Endothelial cell of umbilical vein (primary cell): ENCODE data around the gene LRCH1. TPM values are rescaled to one million over a fixed set of nuclear protein-coding genes. Genes with fewer than 3 reads are reported as not detected.

Experiments used
- BruUV-seq: library from RNA; stranded (reverse); fragments of 400-500 nt; replicated peaks from 2 replicates; lab custom pipeline; 2021; lab: Mats Ljungman, UMichigan
- CTCF ChIA-PET: fragments of 300-600, 350-600 bp; sonication (Branson Sonifier 250); formaldehyde crosslinking; loops from one replicate; lab custom pipeline; 2021; ENCODE audit warnings: antibody characterized with exemption, inconsistent platforms; lab: Charles Lee
- POLR2A ChIA-PET: fragments of 300-600, 350-600 bp; sonication (Branson Sonifier 250); formaldehyde crosslinking; loops from one replicate; lab custom pipeline; 2021; ENCODE audit warnings: antibody characterized with exemption, inconsistent platforms; lab: Charles Lee
- DNase-seq: peaks from one replicate; pipeline ENCODE4 v3.0.0-alpha.2; 2011; ENCODE audit warnings: low read depth, low spot score
- FAIRE-seq: peaks from 2 replicates; lab custom pipeline; 2011; peaks lifted over from hg19 to GRCh38; lab: Jason Lieb, UNC
- H2AFZ ChIP-seq: 2 replicates; pipeline ENCODE4 v1.6.0; 2012; ENCODE audit warnings: low read depth, low read length, control low read depth, inconsistent platforms
- H3K27ac ChIP-seq: 2 replicates; pipeline ENCODE4 v1.5.1; 2011; ENCODE audit warnings: low read depth, mild to moderate bottlenecking, control low read depth, low read length, moderate library complexity; ENCODE audit not compliant: insufficient read depth
- H3K27me3 ChIP-seq, 2 experiments: 2 replicates each; pipeline versions ENCODE4 v1.6.0 to v1.6.1; 2011; ENCODE audit warnings: low read length in 2 of 2, mixed read lengths in 1 of 2; ENCODE audit not compliant: control insufficient read depth in 2 of 2, insufficient read depth in 2 of 2
- H3K36me3 ChIP-seq, 2 experiments: 2 replicates in 1 of 2; 3 replicates in 1 of 2; pipeline ENCODE4 v1.5.1; 2011; ENCODE audit warnings: low read length in 2 of 2, mild to moderate bottlenecking in 1 of 2, moderate library complexity in 1 of 2; ENCODE audit not compliant: control insufficient read depth in 2 of 2, insufficient read depth in 2 of 2; ENCODE audit errors: extremely low read depth in 1 of 2
- H3K4me1 ChIP-seq: 3 replicates; pipeline ENCODE4 v1.5.1; 2011; ENCODE audit warnings: mild to moderate bottlenecking, low read length; ENCODE audit not compliant: control insufficient read depth, insufficient read depth; ENCODE audit errors: extremely low read depth
- H3K4me2 ChIP-seq: 2 replicates; pipeline ENCODE4 v1.6.1; 2011; ENCODE audit warnings: low read length, control low read depth, mixed read lengths; ENCODE audit not compliant: insufficient read depth
- H3K4me3 ChIP-seq, 3 experiments: fragments of 200-600 bp in 1 of 3; sonication (generic), shearing (Covaris generic) in 1 of 3; replicated peaks in 1 of 3; 2 replicates each; pipeline ENCODE4 v1.5.1; 2011 to 2016; ENCODE audit warnings: control low read depth in 3 of 3, low read length in 3 of 3, mild to moderate bottlenecking in 2 of 3, inconsistent platforms in 1 of 3, low read depth in 1 of 3, moderate library complexity in 1 of 3; ENCODE audit not compliant: insufficient read depth in 1 of 3
- H3K79me2 ChIP-seq: 2 replicates; pipeline ENCODE4 v1.6.0; 2012; ENCODE audit warnings: low read length, inconsistent platforms; ENCODE audit not compliant: control insufficient read depth, insufficient read depth
- H3K9ac ChIP-seq: replicated peaks from 2 replicates; pipeline ENCODE3; 2011; ENCODE audit warnings: low read length, control low read depth; ENCODE audit not compliant: insufficient read depth; ENCODE audit errors: extremely low read depth
- H3K9me1 ChIP-seq: replicated peaks from 3 replicates; pipeline ENCODE4 v1.6.0; 2011; ENCODE audit warnings: mild to moderate bottlenecking, low read length; ENCODE audit not compliant: control insufficient read depth, insufficient read depth; ENCODE audit errors: extremely low read depth
- H3K9me3 ChIP-seq: replicated peaks from 2 replicates; pipeline ENCODE4 v1.5.1; 2012; ENCODE audit warnings: low read length, inconsistent platforms; ENCODE audit not compliant: control insufficient read depth, insufficient read depth
- H4K20me1 ChIP-seq: replicated peaks from 2 replicates; pipeline ENCODE3; 2011; ENCODE audit warnings: mild to moderate bottlenecking, low read length; ENCODE audit not compliant: control insufficient read depth, insufficient read depth; ENCODE audit errors: extremely low read depth
- EZH2 ChIP-seq: IDR thresholded peaks from 2 replicates; pipeline ENCODE4 v1.6.1; 2012; ENCODE audit warnings: borderline replicate concordance, low read depth, mild to moderate bottlenecking, moderate library complexity, low read length, inconsistent platforms; ENCODE audit not compliant: severe bottlenecking
- FOS ChIP-seq: IDR thresholded peaks from 2 replicates; pipeline ENCODE4 v1.6.1; 2011; ENCODE audit warnings: mild to moderate bottlenecking, low read length, moderate library complexity, borderline replicate concordance; ENCODE audit not compliant: insufficient read depth
- GATA2 ChIP-seq: IDR thresholded peaks from 2 replicates; pipeline ENCODE4 v1.7.0; 2011; ENCODE audit warnings: low read depth, mild to moderate bottlenecking, moderate library complexity, mixed read lengths, low read length; ENCODE audit not compliant: insufficient read length, insufficient read depth
- JUN ChIP-seq: IDR thresholded peaks from 2 replicates; pipeline ENCODE4 v1.6.1; 2011; ENCODE audit warnings: borderline replicate concordance, low read depth; ENCODE audit not compliant: insufficient read length, insufficient read depth
- MYC ChIP-seq: IDR thresholded peaks from one replicate; pipeline ENCODE4 v1.6.1; 2011; ENCODE audit warnings: mild to moderate bottlenecking, low read depth, low read length
- POLR2A ChIP-seq: IDR thresholded peaks from 2 replicates; pipeline ENCODE4 v1.6.1; 2012; ENCODE audit warnings: low read depth, mild to moderate bottlenecking, control low read depth, low read length
- POLR2AphosphoS5 ChIP-seq: IDR thresholded peaks from 2 replicates; pipeline ENCODE4 v1.6.1; 2012; ENCODE audit warnings: low read depth, mild to moderate bottlenecking, control low read depth, low read length, moderate library complexity; ENCODE audit not compliant: insufficient read depth
- dilution Hi-C: fragments of 300-500 bp; cut with MboI; formaldehyde crosslinking; loops from one replicate; pipeline ENCODE4 v1.15.0; 2019; ENCODE audit warnings: low sequenced_read_pairs; ENCODE audit not compliant: extremely low pct_ligation_motif_present
- intact Hi-C: fragments of 100-400 bp; cut with micrococcal nuclease; formaldehyde crosslinking; loops from one replicate; pipeline ENCODE4 v1.10.0; 2022
- polyA plus RNA-seq, 4 experiments: library from polyadenylated mRNA; depleted of rRNA in 3 of 4; stranded (reverse) in 3 of 4; unstranded in 1 of 4; fragments of >200 nt; gene quantifications; 2 replicates each; pipeline versions ENCODE4 v1.2.1 to v1.2.3, GENCODE V29; 2011 to 2012; ENCODE audit warnings: missing spikeins in 1 of 4
- small RNA-seq: library from RNA; depleted of rRNA; stranded (forward); fragments of <200 nt; gene quantifications from one replicate; pipeline ENCODE3, GENCODE V24; 2012; ENCODE audit warnings: low replicate concordance, low read depth; ENCODE audit not compliant: insufficient read depth, insufficient read length
- total RNA-seq: library from RNA; stranded (reverse); gene quantifications from 2 replicates; pipeline ENCODE4 v1.2.3, GENCODE V29; 2021
- TF ChIP-seq, protein P1 (sequence below): IDR thresholded peaks from 2 replicates; pipeline ENCODE4 v1.6.1; 2011; ENCODE audit not compliant: insufficient read depth, insufficient read length
- TF ChIP-seq, protein P2 (sequence below), 2 donors: IDR thresholded peaks; 1 replicate in 1 of 2; 2 replicates in 1 of 2; pipeline ENCODE4 v1.5.1; 2011; ENCODE audit warnings: low read length in 2 of 2, mild to moderate bottlenecking in 2 of 2, moderate library complexity in 2 of 2, control low read depth in 1 of 2, inconsistent platforms in 1 of 2, low read depth in 1 of 2; ENCODE audit not compliant: insufficient read depth in 1 of 2; ENCODE audit errors: extremely low read depth in 1 of 2

LRCH1 gene
- total and polyA plus RNA-seq, 2 donors (not counting 3 experiments of a cell fraction or from before 2014, with no cell fraction given) = 5.4 to 16.5 TPM

DNA sequence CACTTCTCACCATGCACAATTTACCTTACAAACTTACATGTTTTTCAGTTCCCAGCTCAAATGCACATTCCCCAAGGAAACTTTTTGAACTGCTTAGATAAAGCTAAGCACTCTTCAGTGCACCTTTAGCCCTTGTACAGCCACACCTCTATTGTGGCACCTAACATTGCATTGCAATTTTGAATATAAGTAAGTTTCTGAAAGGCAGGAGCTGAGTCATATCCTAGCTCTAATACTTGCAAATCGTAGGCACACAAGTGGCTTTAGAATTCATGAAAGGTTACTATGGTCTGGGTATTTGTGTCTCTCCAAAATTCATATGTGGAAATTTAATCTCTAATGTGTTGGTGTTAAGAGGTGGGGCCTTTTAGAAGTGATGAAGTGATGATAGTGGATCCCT is 248.9 kb downstream of the LRCH1 start:
- Histone ChIP-seq H3K27me3 (peaks cover 2 to 9% of the 10 kb centered on the region in 2 experiments), H3K9me3 (no peaks in the 10 kb centered on the region), H3K4me3 (no peak overlapping the region), H3K27ac (no peak overlapping the region), H3K79me2 (no peaks in the 10 kb centered on the region), H3K9me1 (no peaks in the 10 kb centered on the region), H2AFZ (no peak overlapping the region), H4K20me1 (no peaks in the 10 kb centered on the region), H3K4me1 (peaks cover 3% of the 10 kb centered on the region), H3K4me2 (no peak overlapping the region), H3K9ac (no peak overlapping the region), H3K36me3 (no peaks in the 10 kb centered on the region)
- DNase-seq = no peak
- no TSS peak for BruUV-seq
- no peak for FAIRE-seq
- intact Hi-C loops = no loop called here
- dilution Hi-C loops = no loop called here
- TF ChIP-seq JUN = no peak
- no peak for TF ChIP-seq POLR2AphosphoS5
- TF ChIP-seq, protein P1, sequence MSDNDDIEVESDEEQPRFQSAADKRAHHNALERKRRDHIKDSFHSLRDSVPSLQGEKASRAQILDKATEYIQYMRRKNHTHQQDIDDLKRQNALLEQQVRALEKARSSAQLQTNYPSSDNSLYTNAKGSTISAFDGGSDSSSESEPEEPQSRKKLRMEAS = no peak
- TF ChIP-seq POLR2A = no peak
- TF ChIP-seq, protein P2, sequence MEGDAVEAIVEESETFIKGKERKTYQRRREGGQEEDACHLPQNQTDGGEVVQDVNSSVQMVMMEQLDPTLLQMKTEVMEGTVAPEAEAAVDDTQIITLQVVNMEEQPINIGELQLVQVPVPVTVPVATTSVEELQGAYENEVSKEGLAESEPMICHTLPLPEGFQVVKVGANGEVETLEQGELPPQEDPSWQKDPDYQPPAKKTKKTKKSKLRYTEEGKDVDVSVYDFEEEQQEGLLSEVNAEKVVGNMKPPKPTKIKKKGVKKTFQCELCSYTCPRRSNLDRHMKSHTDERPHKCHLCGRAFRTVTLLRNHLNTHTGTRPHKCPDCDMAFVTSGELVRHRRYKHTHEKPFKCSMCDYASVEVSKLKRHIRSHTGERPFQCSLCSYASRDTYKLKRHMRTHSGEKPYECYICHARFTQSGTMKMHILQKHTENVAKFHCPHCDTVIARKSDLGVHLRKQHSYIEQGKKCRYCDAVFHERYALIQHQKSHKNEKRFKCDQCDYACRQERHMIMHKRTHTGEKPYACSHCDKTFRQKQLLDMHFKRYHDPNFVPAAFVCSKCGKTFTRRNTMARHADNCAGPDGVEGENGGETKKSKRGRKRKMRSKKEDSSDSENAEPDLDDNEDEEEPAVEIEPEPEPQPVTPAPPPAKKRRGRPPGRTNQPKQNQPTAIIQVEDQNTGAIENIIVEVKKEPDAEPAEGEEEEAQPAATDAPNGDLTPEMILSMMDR (IDR thresholded peaks at IDR 0.05; ENCODE audit: extremely low read depth in 1 of 2, insufficient read depth in 1 of 2, low read depth in 1 of 2, low read length in 2 of 2) = no peak
- no peak for TF ChIP-seq FOS
- TF ChIP-seq MYC = no peak
- TF ChIP-seq GATA2 = no peak
- no peak for TF ChIP-seq EZH2
- CTCF ChIA-PET = no interaction called here
- POLR2A ChIA-PET = no interaction called here

Small RNAs within 50 kb of the gene (small RNA-seq; reads per million reads assigned to genes)
- gene AL359880.1 = not detected

Other genes with a start within 250 kb of the LRCH1 start
- gene RUBCNL, start 165.9 kb upstream of the LRCH1 start, total RNA-seq = not detected in 2 replicates
- not detected in 2 replicates for gene RUBCNL, start 165.9 kb upstream of the LRCH1 start, polyA plus RNA-seq
- gene ESD, start 244.0 kb downstream of the LRCH1 start, total RNA-seq = 76.4 and 81.1 TPM in 2 replicates
- 38.0 and 45.3 TPM in 2 replicates for gene ESD, start 244.0 kb downstream of the LRCH1 start, polyA plus RNA-seq